Measurements from ENCODE around the gene TRIM40.

Gene TRIM40

GRCh38 chr6:30171677-30172471 lies 35.9 kb downstream of the TRIM40 start:
- DNase-seq = peak; percentile 50 to 54
- TF ChIP-seq GATA1 (IDR thresholded peaks at IDR 0.05; ENCODE audit: low read depth, low read length) (no peak), POLR2A (IDR thresholded peaks at IDR 0.05; ENCODE audit: low read length) (no peak)

DNA sequence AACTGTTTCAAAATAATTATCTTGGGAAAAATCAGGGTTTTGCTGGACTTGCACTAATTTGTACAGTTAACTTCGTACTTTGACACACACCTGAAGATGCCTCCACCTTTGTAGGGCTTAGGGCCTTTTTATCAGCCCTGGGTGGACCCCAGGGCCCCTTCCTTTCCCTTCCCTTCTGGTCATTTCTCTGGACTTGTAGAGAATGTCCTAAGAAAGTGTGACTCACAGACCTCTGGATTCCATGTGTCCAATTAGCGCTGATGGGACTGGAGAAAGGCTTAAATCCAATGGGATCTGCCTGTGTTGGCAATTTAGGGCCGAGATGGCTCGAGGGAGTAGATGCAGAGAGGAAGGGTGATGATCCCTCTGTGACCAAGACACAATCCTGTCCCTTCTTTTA lies 36.7 kb downstream of the TRIM40 start:
- no peak for TF ChIP-seq POLR2A (IDR thresholded peaks at IDR 0.05; ENCODE audit: low read length)
- no peak for TF ChIP-seq GATA1 (IDR thresholded peaks at IDR 0.05; ENCODE audit: low read depth, low read length)

GRCh38 chr6:30175765-30176164 lies 39.8 kb downstream of the TRIM40 start:
- no peak for TF ChIP-seq POLR2A (IDR thresholded peaks at IDR 0.05; ENCODE audit: low read length)
- no peak for TF ChIP-seq GATA1 (IDR thresholded peaks at IDR 0.05; ENCODE audit: low read depth, low read length)
- no peak for DNase-seq

More for the DNA sequence above, 36.7 kb downstream of the TRIM40 start:
- DNase-seq = no peak

DNA sequence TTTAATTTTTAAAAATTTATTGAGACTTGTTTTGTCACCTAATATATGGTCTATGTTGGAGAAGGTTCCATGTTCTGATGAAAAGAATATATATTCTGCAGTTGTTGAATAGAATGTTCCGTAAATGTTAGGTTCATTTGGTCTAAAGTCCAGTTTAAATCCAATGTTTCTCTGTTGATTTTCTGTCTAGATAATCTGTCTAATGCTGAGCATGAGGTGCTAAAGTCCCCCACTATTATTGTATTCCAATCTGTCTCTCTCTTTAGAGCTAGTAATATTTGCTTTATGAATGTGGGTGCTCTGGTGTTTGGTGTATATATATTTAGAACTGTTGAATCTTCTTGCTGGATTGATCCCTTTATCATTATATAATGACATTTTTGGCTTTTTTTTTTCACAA lies 42.9 kb downstream of the TRIM40 start:
- DNase-seq = no peak
- TF ChIP-seq POLR2A (IDR thresholded peaks at IDR 0.05; ENCODE audit: low read length) (no peak), GATA1 (IDR thresholded peaks at IDR 0.05; ENCODE audit: low read depth, low read length) (no peak)

DNA sequence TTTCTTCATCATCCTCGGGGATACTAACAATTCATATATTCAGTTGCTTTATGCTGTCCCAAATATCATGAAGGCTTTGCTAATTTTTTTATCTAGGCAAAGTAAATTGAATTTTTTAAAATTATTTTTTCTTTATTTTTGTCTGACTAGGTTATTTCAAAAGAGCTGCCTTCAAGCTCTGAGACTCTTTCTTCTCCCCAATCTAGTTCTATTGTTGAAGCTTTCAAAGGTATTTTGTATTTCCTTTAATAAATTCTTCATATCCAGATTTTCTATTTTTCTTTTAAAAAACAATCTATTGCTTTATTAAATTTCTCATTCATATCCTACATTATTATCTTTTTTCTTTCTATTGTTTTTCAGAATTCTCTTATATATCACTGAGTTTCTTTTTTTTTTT lies 44.2 kb downstream of the TRIM40 start:
- no peak for DNase-seq
- TF ChIP-seq GATA1 (IDR thresholded peaks at IDR 0.05; ENCODE audit: low read depth, low read length) (no peak), POLR2A (IDR thresholded peaks at IDR 0.05; ENCODE audit: low read length) (no peak)

GRCh38 chr6:30184417-30185031 lies 48.6 kb downstream of the TRIM40 start:
- DNase-seq = no peak
- no peak for TF ChIP-seq GATA1 (IDR thresholded peaks at IDR 0.05; ENCODE audit: low read depth, low read length)
- no peak for TF ChIP-seq POLR2A (IDR thresholded peaks at IDR 0.05; ENCODE audit: low read length)

GRCh38 chr6:30185846-30186484 lies 50.0 kb downstream of the TRIM40 start:
- TF ChIP-seq POLR2A (IDR thresholded peaks at IDR 0.05; ENCODE audit: low read length) (no peak), GATA1 (IDR thresholded peaks at IDR 0.05; ENCODE audit: low read depth, low read length) (no peak)
- no peak for DNase-seq

DNA sequence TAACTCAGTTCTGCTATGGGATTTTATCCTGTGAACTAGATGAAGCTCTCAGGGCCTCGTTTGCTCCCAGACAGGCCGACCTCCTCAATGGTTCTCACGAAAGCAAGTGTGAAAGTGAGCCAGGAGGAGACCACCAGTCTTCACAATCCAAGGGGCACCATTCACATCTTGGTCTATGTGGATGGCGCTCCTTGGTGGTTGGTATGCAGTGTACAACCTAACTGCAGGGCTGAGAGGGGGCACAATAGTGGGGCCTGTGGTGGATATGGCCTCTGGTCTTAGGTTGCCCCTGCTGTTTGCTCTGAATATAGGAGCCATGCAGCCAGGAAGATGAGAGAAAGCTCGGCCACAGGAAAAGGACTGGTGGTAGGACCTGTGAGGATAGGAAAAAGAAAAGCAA lies 52.6 kb downstream of the TRIM40 start:
- no peak for DNase-seq
- TF ChIP-seq POLR2A (IDR thresholded peaks at IDR 0.05; ENCODE audit: low read length) (no peak), GATA1 (IDR thresholded peaks at IDR 0.05; ENCODE audit: low read depth, low read length) (no peak)

GRCh38 chr6:30192076-30192475 lies 56.1 kb downstream of the TRIM40 start:
- no peak for DNase-seq
- TF ChIP-seq POLR2A (IDR thresholded peaks at IDR 0.05; ENCODE audit: low read length) (no peak), GATA1 (IDR thresholded peaks at IDR 0.05; ENCODE audit: low read depth, low read length) (no peak)

- no peak for DNase-seq
- no peak for TF ChIP-seq GATA1 (IDR thresholded peaks at IDR 0.05; ENCODE audit: low read depth, low read length)
- TF ChIP-seq POLR2A (IDR thresholded peaks at IDR 0.05; ENCODE audit: low read length) = no peak
These were observed 59.1 kb downstream of the TRIM40 start for GRCh38 chr6:30194797-30195690.

DNA sequence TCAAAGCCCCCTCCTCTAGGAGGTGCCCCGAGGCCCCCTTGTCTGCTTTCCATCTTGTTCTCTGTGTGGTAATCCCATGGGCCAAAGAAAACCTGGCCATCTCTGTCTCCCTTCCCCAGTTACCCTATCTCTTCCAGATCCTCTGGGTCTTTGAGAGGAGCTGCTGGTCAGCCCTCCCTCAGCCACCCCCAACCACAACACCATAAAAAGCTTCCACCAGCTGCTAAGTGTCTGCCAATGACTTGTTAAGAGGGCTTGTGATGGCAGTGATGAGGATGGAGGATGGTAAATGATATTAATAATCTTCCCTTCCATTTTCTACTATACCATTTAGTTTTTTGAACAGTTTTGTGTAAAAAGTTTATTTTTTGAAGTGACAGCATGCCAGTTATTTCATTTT lies 60.0 kb downstream of the TRIM40 start:
- no peak for TF ChIP-seq GATA1 (IDR thresholded peaks at IDR 0.05; ENCODE audit: low read depth, low read length)
- no peak for TF ChIP-seq POLR2A (IDR thresholded peaks at IDR 0.05; ENCODE audit: low read length)
- DNase-seq = no peak

DNA sequence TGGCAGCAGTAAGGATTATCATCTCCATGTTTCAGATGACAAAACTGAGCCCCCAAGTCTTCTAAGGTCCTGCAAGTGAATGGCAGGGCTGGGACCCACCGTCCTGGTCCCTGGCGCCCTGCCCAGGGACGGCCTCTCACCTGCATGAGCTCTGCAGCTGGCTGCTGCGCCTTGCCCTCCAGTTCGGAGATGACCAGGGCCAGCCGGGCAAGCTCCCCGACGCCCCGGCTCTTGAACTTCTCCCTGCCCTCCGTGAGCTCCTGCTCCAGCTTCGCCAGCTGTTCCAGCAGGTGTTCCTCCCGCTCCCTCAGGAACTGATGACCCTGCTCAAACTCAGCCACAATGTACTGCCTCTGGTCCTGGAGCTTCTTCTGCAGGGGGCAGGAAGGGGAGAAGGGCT lies 60.4 kb downstream of the TRIM40 start:
- no peak for DNase-seq
- TF ChIP-seq GATA1 (IDR thresholded peaks at IDR 0.05; ENCODE audit: low read depth, low read length) (no peak), POLR2A (IDR thresholded peaks at IDR 0.05; ENCODE audit: low read length) (no peak)

Data from erythroblast (primary cell).